T-helper 9 cell (primary cell): Measurements from ENCODE around the gene BLACAT1.
"Not testable (repeated sequence)": the region's sequence is repeated elsewhere in the genome, so short reads cannot be mapped to it uniquely, and the experiment has no call there.

Source experiments
- DNase-seq: peaks from one replicate; pipeline ENCODE4 v3.0.0-alpha.2; 2020

The BLACAT1 gene

DNA sequence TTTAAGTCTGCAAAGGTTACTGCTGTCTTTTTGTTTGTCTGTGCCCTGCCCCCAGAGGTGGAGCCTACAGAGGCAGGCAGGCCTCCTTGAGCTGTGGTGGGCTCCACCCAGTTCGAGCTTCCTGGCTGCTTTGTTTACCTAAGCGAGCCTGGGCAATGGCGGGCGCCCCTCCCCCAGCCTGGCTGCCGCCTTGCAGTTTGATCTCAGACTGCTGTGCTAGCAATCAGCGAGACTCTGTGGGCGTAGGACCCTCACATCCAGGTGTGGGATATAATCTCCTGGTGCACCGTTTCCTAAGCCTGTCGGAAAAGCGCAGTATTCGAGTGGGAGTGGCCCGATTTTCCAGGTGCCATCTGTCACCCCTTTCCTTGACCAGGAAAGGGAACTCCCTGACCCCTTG, 49.6 kb downstream of the BLACAT1 start:
- DNase-seq, result not testable (repeated sequence)
